ENCODE measurements around the gene LBHD1. TPM values are rescaled to one million over a fixed set of nuclear protein-coding genes. Genes with fewer than 3 reads are reported as not detected.

Gene LBHD1
- total and polyA plus RNA-seq, 2 of the 13 experiments (the other 11 are each of a cell fraction or from before 2014, with no cell fraction given) = 3.2 to 3.7 TPM

DNA sequence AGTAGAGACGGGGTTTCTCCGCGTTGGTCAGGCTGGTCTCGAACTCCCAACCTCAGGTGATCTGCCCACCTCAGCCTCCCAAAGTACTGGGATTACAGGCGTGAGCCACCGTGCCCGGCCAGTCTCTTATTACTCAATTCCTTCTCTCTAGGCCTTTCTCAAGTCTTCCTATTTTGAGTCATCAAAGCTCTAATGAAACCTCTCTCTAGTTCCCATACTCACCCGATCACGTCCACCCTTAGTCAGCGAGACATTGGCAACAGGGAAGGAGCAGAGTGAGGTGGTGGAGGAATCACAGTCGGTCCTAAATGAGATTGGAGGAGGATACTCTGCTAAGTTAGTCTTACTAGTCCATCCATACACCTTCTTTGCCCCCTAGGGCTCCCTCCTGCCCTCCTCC lies 30.2 kb upstream of the LBHD1 start:
- no peak overlapping the region for H3K27ac ChIP-seq (ENCODE audit: extremely low read length, insufficient read depth, low read length)
- H3K9ac ChIP-seq (ENCODE audit: insufficient read depth, low read depth, low read length) = no peak overlapping the region
- no peak overlapping the region for H2AFZ ChIP-seq (ENCODE audit: low read length)
- H3K36me3 ChIP-seq (replicated peaks in 1 of 2; ENCODE audit: control insufficient read depth in 1 of 2, insufficient read depth in 2 of 2, low read length in 2 of 2) = peaks cover 2 to 7% of the 10 kb centered on the region in 2 experiments; a peak in 4 of 5 replicates
- no peaks in the 10 kb centered on the region for H3K79me2 ChIP-seq (ENCODE audit: insufficient read depth, low read length)
- DNase-seq (ENCODE audit: low spot score) (no peak), FAIRE-seq (no peak), ATAC-seq (no peak)
- peaks cover 18% of the 10 kb centered on the region for H3K4me1 ChIP-seq (ENCODE audit: insufficient read depth, low read length)
- in situ Hi-C loops (cut with HindIII; ENCODE audit: extremely low pct_ligation_motif_present, low pct_unique_long_range_greater_than_20kb) (loop anchor here (10.0 kb wide), 1 partner anchor 307 kb away; no protein-coding TSS in a partner anchor), intact Hi-C loops (cut with micrococcal nuclease; ENCODE audit: unreplicated experiment) (no loop called here)
- 94% methylated on average over 11 of the region's 11 CpGs for WGBS (ENCODE audit: low lambda C conversion rate)
- CTCF ChIA-PET (ENCODE audit: low intra/inter-chr PET ratio, low total read pairs) = no interaction called here
- no peak overlapping the region for H3K4me2 ChIP-seq (ENCODE audit: low read depth, low read length)
- H4K20me1 ChIP-seq (ENCODE audit: insufficient read depth, low read length) = peaks cover 6% of the 10 kb centered on the region; the same call in 1 of the 2 replicates
- no peaks in the 10 kb centered on the region for H3K9me3 ChIP-seq (ENCODE audit: low read length)
- H3K4me3 ChIP-seq (replicated peaks in 1 of 3; ENCODE audit: insufficient read depth in 1 of 3, low read depth in 2 of 3, low read length in 3 of 3) = no peak overlapping the region
- BruUV-seq (replicated peaks) = no TSS peak
- POLR2A ChIA-PET = interaction anchor here (2.1 kb wide), 1 partner anchor 37 kb away, joined by 5 read pairs; the partner anchor contains the start of genes C11orf98 and CSKMT
- H3K27me3 ChIP-seq (ENCODE audit: control insufficient read depth in 1 of 2, insufficient read depth in 2 of 2, low read length in 2 of 2) = no peaks in the 10 kb centered on the region
- TF ChIP-seq, protein P1, sequence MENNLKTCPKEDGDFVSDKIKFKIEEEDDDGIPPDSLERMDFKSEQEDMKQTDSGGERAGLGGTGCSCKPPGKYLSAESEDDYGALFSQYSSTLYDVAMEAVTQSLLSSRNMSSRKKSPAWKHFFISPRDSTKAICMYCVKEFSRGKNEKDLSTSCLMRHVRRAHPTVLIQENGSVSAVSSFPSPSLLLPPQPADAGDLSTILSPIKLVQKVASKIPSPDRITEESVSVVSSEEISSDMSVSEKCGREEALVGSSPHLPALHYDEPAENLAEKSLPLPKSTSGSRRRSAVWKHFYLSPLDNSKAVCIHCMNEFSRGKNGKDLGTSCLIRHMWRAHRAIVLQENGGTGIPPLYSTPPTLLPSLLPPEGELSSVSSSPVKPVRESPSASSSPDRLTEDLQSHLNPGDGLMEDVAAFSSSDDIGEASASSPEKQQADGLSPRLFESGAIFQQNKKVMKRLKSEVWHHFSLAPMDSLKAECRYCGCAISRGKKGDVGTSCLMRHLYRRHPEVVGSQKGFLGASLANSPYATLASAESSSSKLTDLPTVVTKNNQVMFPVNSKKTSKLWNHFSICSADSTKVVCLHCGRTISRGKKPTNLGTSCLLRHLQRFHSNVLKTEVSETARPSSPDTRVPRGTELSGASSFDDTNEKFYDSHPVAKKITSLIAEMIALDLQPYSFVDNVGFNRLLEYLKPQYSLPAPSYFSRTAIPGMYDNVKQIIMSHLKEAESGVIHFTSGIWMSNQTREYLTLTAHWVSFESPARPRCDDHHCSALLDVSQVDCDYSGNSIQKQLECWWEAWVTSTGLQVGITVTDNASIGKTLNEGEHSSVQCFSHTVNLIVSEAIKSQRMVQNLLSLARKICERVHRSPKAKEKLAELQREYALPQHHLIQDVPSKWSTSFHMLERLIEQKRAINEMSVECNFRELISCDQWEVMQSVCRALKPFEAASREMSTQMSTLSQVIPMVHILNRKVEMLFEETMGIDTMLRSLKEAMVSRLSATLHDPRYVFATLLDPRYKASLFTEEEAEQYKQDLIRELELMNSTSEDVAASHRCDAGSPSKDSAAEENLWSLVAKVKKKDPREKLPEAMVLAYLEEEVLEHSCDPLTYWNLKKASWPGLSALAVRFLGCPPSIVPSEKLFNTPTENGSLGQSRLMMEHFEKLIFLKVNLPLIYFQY (CRISPR knock-in tag; IDR thresholded peaks at IDR 0.05; ENCODE audit: borderline replicate concordance) = no peak
- TF ChIP-seq NFIC (IDR thresholded peaks at IDR 0.05; ENCODE audit: low read length) = no peak
- TF ChIP-seq, protein P2, sequence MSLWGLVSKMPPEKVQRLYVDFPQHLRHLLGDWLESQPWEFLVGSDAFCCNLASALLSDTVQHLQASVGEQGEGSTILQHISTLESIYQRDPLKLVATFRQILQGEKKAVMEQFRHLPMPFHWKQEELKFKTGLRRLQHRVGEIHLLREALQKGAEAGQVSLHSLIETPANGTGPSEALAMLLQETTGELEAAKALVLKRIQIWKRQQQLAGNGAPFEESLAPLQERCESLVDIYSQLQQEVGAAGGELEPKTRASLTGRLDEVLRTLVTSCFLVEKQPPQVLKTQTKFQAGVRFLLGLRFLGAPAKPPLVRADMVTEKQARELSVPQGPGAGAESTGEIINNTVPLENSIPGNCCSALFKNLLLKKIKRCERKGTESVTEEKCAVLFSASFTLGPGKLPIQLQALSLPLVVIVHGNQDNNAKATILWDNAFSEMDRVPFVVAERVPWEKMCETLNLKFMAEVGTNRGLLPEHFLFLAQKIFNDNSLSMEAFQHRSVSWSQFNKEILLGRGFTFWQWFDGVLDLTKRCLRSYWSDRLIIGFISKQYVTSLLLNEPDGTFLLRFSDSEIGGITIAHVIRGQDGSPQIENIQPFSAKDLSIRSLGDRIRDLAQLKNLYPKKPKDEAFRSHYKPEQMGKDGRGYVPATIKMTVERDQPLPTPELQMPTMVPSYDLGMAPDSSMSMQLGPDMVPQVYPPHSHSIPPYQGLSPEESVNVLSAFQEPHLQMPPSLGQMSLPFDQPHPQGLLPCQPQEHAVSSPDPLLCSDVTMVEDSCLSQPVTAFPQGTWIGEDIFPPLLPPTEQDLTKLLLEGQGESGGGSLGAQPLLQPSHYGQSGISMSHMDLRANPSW (CRISPR knock-in tag; IDR thresholded peaks at IDR 0.05; ENCODE audit: borderline replicate concordance) = no peak
- no peak for TF ChIP-seq RBFOX2 (IDR thresholded peaks at IDR 0.05; ENCODE audit: low read depth, low read length)
- no peak for TF ChIP-seq ARID2 (CRISPR knock-in tag; IDR thresholded peaks at IDR 0.05; ENCODE audit: borderline replicate concordance)
- no peak for TF ChIP-seq NPAS2 (CRISPR knock-in tag; IDR thresholded peaks at IDR 0.05; ENCODE audit: borderline replicate concordance)
- TF ChIP-seq, protein P3, sequence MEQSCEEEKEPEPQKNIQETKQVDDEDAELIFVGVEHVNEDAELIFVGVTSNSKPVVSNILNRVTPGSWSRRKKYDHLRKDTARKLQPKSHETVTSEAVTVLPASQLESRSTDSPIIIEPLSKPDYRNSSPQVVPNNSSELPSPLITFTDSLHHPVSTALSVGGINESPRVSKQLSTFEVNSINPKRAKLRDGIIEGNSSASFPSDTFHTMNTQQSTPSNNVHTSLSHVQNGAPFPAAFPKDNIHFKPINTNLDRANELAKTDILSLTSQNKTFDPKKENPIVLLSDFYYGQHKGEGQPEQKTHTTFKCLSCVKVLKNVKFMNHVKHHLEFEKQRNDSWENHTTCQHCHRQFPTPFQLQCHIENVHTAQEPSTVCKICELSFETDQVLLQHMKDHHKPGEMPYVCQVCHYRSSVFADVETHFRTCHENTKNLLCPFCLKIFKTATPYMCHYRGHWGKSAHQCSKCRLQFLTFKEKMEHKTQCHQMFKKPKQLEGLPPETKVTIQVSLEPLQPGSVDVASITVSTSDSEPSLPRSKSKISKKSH (CRISPR knock-in tag; IDR thresholded peaks at IDR 0.05; ENCODE audit: borderline replicate concordance) = no peak
- no peak for TF ChIP-seq PHF20 (CRISPR knock-in tag; IDR thresholded peaks at IDR 0.05)
- TF ChIP-seq, protein P4, sequence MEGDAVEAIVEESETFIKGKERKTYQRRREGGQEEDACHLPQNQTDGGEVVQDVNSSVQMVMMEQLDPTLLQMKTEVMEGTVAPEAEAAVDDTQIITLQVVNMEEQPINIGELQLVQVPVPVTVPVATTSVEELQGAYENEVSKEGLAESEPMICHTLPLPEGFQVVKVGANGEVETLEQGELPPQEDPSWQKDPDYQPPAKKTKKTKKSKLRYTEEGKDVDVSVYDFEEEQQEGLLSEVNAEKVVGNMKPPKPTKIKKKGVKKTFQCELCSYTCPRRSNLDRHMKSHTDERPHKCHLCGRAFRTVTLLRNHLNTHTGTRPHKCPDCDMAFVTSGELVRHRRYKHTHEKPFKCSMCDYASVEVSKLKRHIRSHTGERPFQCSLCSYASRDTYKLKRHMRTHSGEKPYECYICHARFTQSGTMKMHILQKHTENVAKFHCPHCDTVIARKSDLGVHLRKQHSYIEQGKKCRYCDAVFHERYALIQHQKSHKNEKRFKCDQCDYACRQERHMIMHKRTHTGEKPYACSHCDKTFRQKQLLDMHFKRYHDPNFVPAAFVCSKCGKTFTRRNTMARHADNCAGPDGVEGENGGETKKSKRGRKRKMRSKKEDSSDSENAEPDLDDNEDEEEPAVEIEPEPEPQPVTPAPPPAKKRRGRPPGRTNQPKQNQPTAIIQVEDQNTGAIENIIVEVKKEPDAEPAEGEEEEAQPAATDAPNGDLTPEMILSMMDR (CRISPR knock-in tag; IDR thresholded peaks at IDR 0.05) = no peak
- no peak for TF ChIP-seq AGO2 (optimal IDR thresholded peaks at IDR 0.05; ENCODE audit: low read depth, low read length)
- no peak for TF ChIP-seq KLF12 (CRISPR knock-in tag; IDR thresholded peaks at IDR 0.05; ENCODE audit: borderline replicate concordance)

Measured in HepG2 (cell line).